ENCODE measurements around the gene CTNNA2. TPM values are rescaled to one million over a fixed set of nuclear protein-coding genes. Genes with fewer than 3 reads are reported as not detected.
A peak's percentile ranks its signal among the peaks of the same experiment; 100 is the strongest.

The CTNNA2 gene
- polyA plus RNA-seq, 1 of the 3 experiments (the other 2 are of a cell fraction): 0.30 TPM

- Histone ChIP-seq H3K9me2 (no peaks in the 10 kb centered on the region), H3K36me3 (replicated peaks in 1 of 2; ENCODE audit: control insufficient read depth in 1 of 2, insufficient read depth in 2 of 2, low read length in 1 of 2) (no peaks in the 10 kb centered on the region), H3K4me3 (ENCODE audit: low read depth in 2 of 2, low read length in 1 of 2) (no peak overlapping the region), H3K4me2 (no peak overlapping the region), H3K4me1 (ENCODE audit: control insufficient read depth in 1 of 2, insufficient read depth in 2 of 2, low read depth in 1 of 2, low read length in 1 of 2) (peaks cover 0 to 10% of the 10 kb centered on the region in 2 experiments; a peak in 2 of 4 replicates), H3K79me2 (ENCODE audit: insufficient read depth) (no peaks in the 10 kb centered on the region), H4K20me1 (ENCODE audit: insufficient read depth) (no peaks in the 10 kb centered on the region), H3K27ac (ENCODE audit: low read depth in 2 of 2, low read length in 1 of 2) (no peak overlapping the region), H3K27me3 (ENCODE audit: insufficient read depth) (no peaks in the 10 kb centered on the region), H3F3A (replicated peaks; ENCODE audit: insufficient read depth) (no peaks in the 10 kb centered on the region), H2AFZ (ENCODE audit: low read depth) (no peak overlapping the region), H3K9me3 (no peaks in the 10 kb centered on the region), H3K9ac (no peak overlapping the region)
- no peak for TF ChIP-seq FOXM1 (IDR thresholded peaks at IDR 0.05; ENCODE audit: low read depth)
- TF ChIP-seq SMC3 (IDR thresholded peaks at IDR 0.05; ENCODE audit: low read depth, low read length): no peak
- TF ChIP-seq RFX5 (IDR thresholded peaks at IDR 0.05; ENCODE audit: low read length): no peak
- TF ChIP-seq TCF12 (IDR thresholded peaks at IDR 0.05): no peak
- ChIA-PET CTCF (no interaction called here), POLR2A (no interaction called here)
- WGBS (ENCODE audit: low lambda C conversion rate): 83% methylated on average over 5 of the region's 5 CpGs
- DNase-seq: no peak
Measured at GRCh38 chr2:80459028-80459427, 946.2 kb downstream of the CTNNA2 start.

GRCh38 chr2:80461505-80462197 is 948.8 kb downstream of the CTNNA2 start:
- TF ChIP-seq EZH2phosphoT487 (IDR thresholded peaks at IDR 0.05; ENCODE audit: borderline replicate concordance, low read depth): no peak
- no peak for TF ChIP-seq CHD2 (IDR thresholded peaks at IDR 0.05; ENCODE audit: low read length, partially characterized antibody)
- no peak for TF ChIP-seq MEF2A (IDR thresholded peaks at IDR 0.05; ENCODE audit: borderline replicate concordance, low read depth)
- TF ChIP-seq USF2 (IDR thresholded peaks at IDR 0.05; ENCODE audit: borderline replicate concordance, low read depth, low read length): no peak
- no peak for TF ChIP-seq EP300 (IDR thresholded peaks at IDR 0.05; ENCODE audit: borderline replicate concordance in 1 of 2, low read depth in 1 of 2, low read length in 1 of 2)
- no peak for TF ChIP-seq MAX (IDR thresholded peaks at IDR 0.05; ENCODE audit: low read depth)
- no peak for TF ChIP-seq FOXJ3 (CRISPR knock-in tag; IDR thresholded peaks at IDR 0.05)
- no peaks in the 10 kb centered on the region for H3K4me1 ChIP-seq (ENCODE audit: control insufficient read depth in 1 of 2, insufficient read depth in 2 of 2, low read depth in 1 of 2, low read length in 1 of 2)
- no peaks in the 10 kb centered on the region for H3K27me3 ChIP-seq (ENCODE audit: insufficient read depth)
- H4K20me1 ChIP-seq (ENCODE audit: insufficient read depth): no peaks in the 10 kb centered on the region
- no peaks in the 10 kb centered on the region for H3K9me2 ChIP-seq
- H3K9me3 ChIP-seq: no peaks in the 10 kb centered on the region
- POLR2A ChIA-PET: no interaction called here
- H3K9ac ChIP-seq: no peak overlapping the region
- no peak overlapping the region for H3K4me2 ChIP-seq
- no peak for DNase-seq
- H3F3A ChIP-seq (replicated peaks; ENCODE audit: insufficient read depth): no peaks in the 10 kb centered on the region
- 31% methylated on average over 3 of the region's 3 CpGs for WGBS (ENCODE audit: low lambda C conversion rate)
- no peaks in the 10 kb centered on the region for H3K36me3 ChIP-seq (replicated peaks in 1 of 2; ENCODE audit: control insufficient read depth in 1 of 2, insufficient read depth in 2 of 2, low read length in 1 of 2)
- H2AFZ ChIP-seq (ENCODE audit: low read depth): peak overlapping the region; percentile 17; the same call in 1 of the 2 replicates
- H3K27ac ChIP-seq (ENCODE audit: low read depth in 2 of 2, low read length in 1 of 2): no peak overlapping the region
- H3K79me2 ChIP-seq (ENCODE audit: insufficient read depth): no peaks in the 10 kb centered on the region
- CTCF ChIA-PET: interaction anchor here (1.0 kb wide), 1 partner anchor 147 kb away, joined by 5 read pairs; no protein-coding TSS in a partner anchor
- no peak overlapping the region for H3K4me3 ChIP-seq (ENCODE audit: low read depth in 2 of 2, low read length in 1 of 2)

All from SK-N-SH (cell line).